ENCODE data around the gene SLC25A29. TPM values are rescaled to one million over a fixed set of nuclear protein-coding genes. Genes with fewer than 3 reads are reported as not detected.
A peak's percentile ranks its signal among the peaks of the same experiment; 100 is the strongest.

Gene SLC25A29
- total and polyA plus RNA-seq, 2 of the 13 experiments (the other 11 are each of a cell fraction or from before 2014, with no cell fraction given): 12.2 to 17.2 TPM

GRCh38 chr14:100290607-100291304 is 15.5 kb downstream of the SLC25A29 start (continued):
- TF ChIP-seq, protein P1, sequence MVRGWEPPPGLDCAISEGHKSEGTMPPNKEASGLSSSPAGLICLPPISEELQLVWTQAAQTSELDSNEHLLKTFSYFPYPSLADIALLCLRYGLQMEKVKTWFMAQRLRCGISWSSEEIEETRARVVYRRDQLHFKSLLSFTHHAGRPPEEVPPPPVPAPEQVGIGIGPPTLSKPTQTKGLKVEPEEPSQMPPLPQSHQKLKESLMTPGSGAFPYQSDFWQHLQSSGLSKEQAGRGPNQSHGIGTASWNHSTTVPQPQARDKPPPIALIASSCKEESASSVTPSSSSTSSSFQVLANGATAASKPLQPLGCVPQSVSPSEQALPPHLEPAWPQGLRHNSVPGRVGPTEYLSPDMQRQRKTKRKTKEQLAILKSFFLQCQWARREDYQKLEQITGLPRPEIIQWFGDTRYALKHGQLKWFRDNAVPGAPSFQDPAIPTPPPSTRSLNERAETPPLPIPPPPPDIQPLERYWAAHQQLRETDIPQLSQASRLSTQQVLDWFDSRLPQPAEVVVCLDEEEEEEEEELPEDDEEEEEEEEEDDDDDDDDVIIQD (CRISPR knock-in tag; IDR thresholded peaks at IDR 0.05; ENCODE audit: low read depth): no peak
- TF ChIP-seq HCFC1 (IDR thresholded peaks at IDR 0.05; ENCODE audit: low read depth, low read length) (no peak), ZNF552 (CRISPR knock-in tag; IDR thresholded peaks at IDR 0.05; ENCODE audit: borderline replicate concordance) (no peak), JUND (CRISPR knock-in tag; IDR thresholded peaks at IDR 0.05) (no peak; the same call in 1 of the 2 replicates), HES4 (CRISPR knock-in tag; IDR thresholded peaks at IDR 0.05; ENCODE audit: borderline replicate concordance) (no peak), PAWR (CRISPR knock-in tag; IDR thresholded peaks at IDR 0.05; ENCODE audit: borderline replicate concordance) (no peak), EHMT2 (IDR thresholded peaks at IDR 0.05; ENCODE audit: borderline replicate concordance, low read depth, low read length) (no peak), KAT8 (CRISPR knock-in tag; IDR thresholded peaks at IDR 0.05) (peak; percentile 60), HNRNPL (IDR thresholded peaks at IDR 0.05; ENCODE audit: low read depth, low read length) (peak; percentile 95), RBM22 (optimal IDR thresholded peaks at IDR 0.05; ENCODE audit: low read length) (no peak), NCOR1 (IDR thresholded peaks at IDR 0.05; ENCODE audit: borderline replicate concordance, low read length) (peak; percentile 84), RXRB (CRISPR knock-in tag; IDR thresholded peaks at IDR 0.05; ENCODE audit: borderline replicate concordance) (peak; percentile 89), ATF7-NPFF (CRISPR knock-in tag; IDR thresholded peaks at IDR 0.05; ENCODE audit: low read depth) (no peak; the same call in 1 of the 2 replicates), ZNF432 (CRISPR knock-in tag; IDR thresholded peaks at IDR 0.05; ENCODE audit: borderline replicate concordance) (no peak), YEATS2 (CRISPR knock-in tag; IDR thresholded peaks at IDR 0.05; ENCODE audit: borderline replicate concordance) (no peak), CHD2 (IDR thresholded peaks at IDR 0.05; ENCODE audit: low read depth, low read length) (no peak), RBAK (CRISPR knock-in tag; IDR thresholded peaks at IDR 0.05) (0 out of 2 replicates have a peak, but pooled peaks have one; percentile 62), ZNF280D (CRISPR knock-in tag; IDR thresholded peaks at IDR 0.05) (peak; percentile 73; the same call in 1 of the 2 replicates), NFE2L1 (CRISPR knock-in tag; IDR thresholded peaks at IDR 0.05; ENCODE audit: borderline replicate concordance) (no peak), MTF2 (CRISPR knock-in tag; IDR thresholded peaks at IDR 0.05; ENCODE audit: borderline replicate concordance) (no peak), MED1 (CRISPR knock-in tag; IDR thresholded peaks at IDR 0.05) (peak; percentile 88)
- TF ChIP-seq, protein P2, sequence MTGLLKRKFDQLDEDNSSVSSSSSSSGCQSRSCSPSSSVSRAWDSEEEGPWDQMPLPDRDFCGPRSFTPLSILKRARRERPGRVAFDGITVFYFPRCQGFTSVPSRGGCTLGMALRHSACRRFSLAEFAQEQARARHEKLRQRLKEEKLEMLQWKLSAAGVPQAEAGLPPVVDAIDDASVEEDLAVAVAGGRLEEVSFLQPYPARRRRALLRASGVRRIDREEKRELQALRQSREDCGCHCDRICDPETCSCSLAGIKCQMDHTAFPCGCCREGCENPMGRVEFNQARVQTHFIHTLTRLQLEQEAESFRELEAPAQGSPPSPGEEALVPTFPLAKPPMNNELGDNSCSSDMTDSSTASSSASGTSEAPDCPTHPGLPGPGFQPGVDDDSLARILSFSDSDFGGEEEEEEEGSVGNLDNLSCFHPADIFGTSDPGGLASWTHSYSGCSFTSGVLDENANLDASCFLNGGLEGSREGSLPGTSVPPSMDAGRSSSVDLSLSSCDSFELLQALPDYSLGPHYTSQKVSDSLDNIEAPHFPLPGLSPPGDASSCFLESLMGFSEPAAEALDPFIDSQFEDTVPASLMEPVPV (CRISPR knock-in tag; IDR thresholded peaks at IDR 0.05): no peak
- TF ChIP-seq, protein P3, sequence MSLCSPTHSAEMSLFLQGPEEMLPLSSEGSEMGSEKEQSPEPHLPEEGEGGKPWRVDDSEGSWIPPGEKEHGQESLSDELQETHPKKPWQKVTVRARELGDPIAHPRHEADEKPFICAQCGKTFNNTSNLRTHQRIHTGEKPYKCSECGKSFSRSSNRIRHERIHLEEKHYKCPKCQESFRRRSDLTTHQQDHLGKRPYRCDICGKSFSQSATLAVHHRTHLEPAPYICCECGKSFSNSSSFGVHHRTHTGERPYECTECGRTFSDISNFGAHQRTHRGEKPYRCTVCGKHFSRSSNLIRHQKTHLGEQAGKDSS (CRISPR knock-in tag; IDR thresholded peaks at IDR 0.05; ENCODE audit: borderline replicate concordance, low read depth): no peak
